ENCODE data around the gene WDPCP. TPM values are rescaled to one million over a fixed set of nuclear protein-coding genes. Genes with fewer than 3 reads are reported as not detected.

Gene WDPCP
- total RNA-seq, 1 donor from 2014 or later = 4.3 TPM

- TF ChIP-seq CTCF (IDR thresholded peaks at IDR 0.05; ENCODE audit: partially characterized antibody, unreplicated experiment) = no peak
Observed at GRCh38 chr2:63270717-63271116, 317.6 kb downstream of the WDPCP start.

GRCh38 chr2:63268946-63269345, 319.3 kb downstream of the WDPCP start:
- Mint-ChIP-seq H3K36me3 (ENCODE audit: unreplicated experiment) (peaks cover 16% of the 10 kb centered on the region), H3K27ac (ENCODE audit: unreplicated experiment) (no peak overlapping the region), H3K4me3 (ENCODE audit: unreplicated experiment) (no peak overlapping the region), H3K9me3 (ENCODE audit: unreplicated experiment) (peaks cover 14% of the 10 kb centered on the region), H3K27me3 (ENCODE audit: unreplicated experiment) (peaks cover 2% of the 10 kb centered on the region), H3K4me1 (ENCODE audit: low read depth, unreplicated experiment) (no peaks in the 10 kb centered on the region)
- DNase-seq = no peak
- no peak for TF ChIP-seq CTCF (IDR thresholded peaks at IDR 0.05; ENCODE audit: partially characterized antibody, unreplicated experiment)

More at GRCh38 chr2:63270717-63271116, 317.6 kb downstream of the WDPCP start:
- H3K9me3 Mint-ChIP-seq (ENCODE audit: unreplicated experiment) = peaks cover 16% of the 10 kb centered on the region
- DNase-seq = no peak
- peaks cover 2% of the 10 kb centered on the region for H3K27me3 Mint-ChIP-seq (ENCODE audit: unreplicated experiment)
- peaks cover 18% of the 10 kb centered on the region for H3K36me3 Mint-ChIP-seq (ENCODE audit: unreplicated experiment)
- no peak overlapping the region for H3K27ac Mint-ChIP-seq (ENCODE audit: unreplicated experiment)
- H3K4me1 Mint-ChIP-seq (ENCODE audit: low read depth, unreplicated experiment) = no peaks in the 10 kb centered on the region
- H3K4me3 Mint-ChIP-seq (ENCODE audit: unreplicated experiment) = no peak overlapping the region

DNA sequence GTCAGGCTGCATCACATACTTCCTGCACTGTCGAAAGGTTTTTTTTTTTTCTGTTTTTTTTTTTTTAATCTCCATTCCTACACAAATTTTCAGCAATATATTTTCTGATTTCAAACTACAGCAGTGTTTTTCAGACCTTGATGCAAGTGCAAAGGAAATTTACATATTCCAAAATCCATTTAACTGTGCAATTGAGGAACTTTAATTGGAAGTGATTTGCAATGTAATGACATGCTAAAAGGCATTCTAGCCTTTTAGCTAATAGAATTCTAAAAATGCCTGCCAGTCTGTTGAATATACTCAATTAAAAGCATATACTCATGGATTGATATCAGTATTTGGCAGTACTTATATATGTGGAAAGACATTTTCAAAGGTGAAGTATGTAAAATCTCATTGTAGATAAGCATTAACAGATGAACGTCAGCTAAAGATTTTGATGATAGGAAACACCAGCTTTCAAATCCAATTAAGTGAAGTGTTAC, 327.1 kb downstream of the WDPCP start:
- H3K4me3 Mint-ChIP-seq (ENCODE audit: unreplicated experiment) = no peak overlapping the region
- TF ChIP-seq CTCF (IDR thresholded peaks at IDR 0.05; ENCODE audit: partially characterized antibody, unreplicated experiment) = no peak
- no peaks in the 10 kb centered on the region for H3K27me3 Mint-ChIP-seq (ENCODE audit: unreplicated experiment)
- no peak for DNase-seq
- no peak overlapping the region for H3K27ac Mint-ChIP-seq (ENCODE audit: unreplicated experiment)
- H3K4me1 Mint-ChIP-seq (ENCODE audit: low read depth, unreplicated experiment) = no peaks in the 10 kb centered on the region
- H3K9me3 Mint-ChIP-seq (ENCODE audit: unreplicated experiment) = no peaks in the 10 kb centered on the region
- no peaks in the 10 kb centered on the region for H3K36me3 Mint-ChIP-seq (ENCODE audit: unreplicated experiment)

GRCh38 chr2:63257473-63257872, 330.8 kb downstream of the WDPCP start:
- Mint-ChIP-seq H3K4me3 (ENCODE audit: unreplicated experiment) (no peak overlapping the region), H3K4me1 (ENCODE audit: low read depth, unreplicated experiment) (no peaks in the 10 kb centered on the region), H3K27ac (ENCODE audit: unreplicated experiment) (no peak overlapping the region), H3K27me3 (ENCODE audit: unreplicated experiment) (no peaks in the 10 kb centered on the region), H3K36me3 (ENCODE audit: unreplicated experiment) (no peaks in the 10 kb centered on the region), H3K9me3 (ENCODE audit: unreplicated experiment) (no peaks in the 10 kb centered on the region)
- no peak for TF ChIP-seq CTCF (IDR thresholded peaks at IDR 0.05; ENCODE audit: partially characterized antibody, unreplicated experiment)
- DNase-seq = no peak

DNA sequence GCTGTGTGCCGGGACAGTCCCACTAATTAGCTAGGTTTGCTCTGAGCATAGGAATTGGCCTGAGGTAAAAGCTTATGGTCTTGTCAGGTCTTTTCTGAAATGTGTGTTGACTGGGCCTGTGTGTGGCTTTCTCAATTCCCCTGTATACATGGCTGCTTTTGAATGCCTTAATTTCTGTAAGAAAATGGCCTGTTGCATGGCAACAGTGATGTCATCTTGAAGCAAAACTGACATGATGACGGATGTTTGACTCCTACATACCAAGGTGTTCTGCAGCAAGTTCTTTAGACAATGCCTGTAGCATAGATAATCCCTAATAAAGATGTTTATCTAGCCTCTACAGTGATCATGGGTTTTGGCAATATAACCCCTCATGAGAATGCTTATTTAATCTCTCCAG, 339.1 kb downstream of the WDPCP start:
- Mint-ChIP-seq H3K9me3 (ENCODE audit: unreplicated experiment) (no peaks in the 10 kb centered on the region), H3K4me3 (ENCODE audit: unreplicated experiment) (no peak overlapping the region), H3K27me3 (ENCODE audit: unreplicated experiment) (no peaks in the 10 kb centered on the region), H3K4me1 (ENCODE audit: low read depth, unreplicated experiment) (no peaks in the 10 kb centered on the region), H3K27ac (ENCODE audit: unreplicated experiment) (no peak overlapping the region), H3K36me3 (ENCODE audit: unreplicated experiment) (no peaks in the 10 kb centered on the region)
- no peak for TF ChIP-seq CTCF (IDR thresholded peaks at IDR 0.05; ENCODE audit: partially characterized antibody, unreplicated experiment)
- DNase-seq = no peak
